HG03108 (cell line): ENCODE measurements around the gene SFSWAP.
"Not testable (repeated sequence)": the region's sequence is repeated elsewhere in the genome, so short reads cannot be mapped to it uniquely, and the experiment has no call there.

ENCODE experiments used
- ATAC-seq: cut with Tn5 transposase; IDR thresholded peaks from one replicate; pipeline ENCODE4 v1.9.1; 2021; ENCODE audit warnings: moderate library complexity; ENCODE audit not compliant: unreplicated experiment

Gene SFSWAP

DNA sequence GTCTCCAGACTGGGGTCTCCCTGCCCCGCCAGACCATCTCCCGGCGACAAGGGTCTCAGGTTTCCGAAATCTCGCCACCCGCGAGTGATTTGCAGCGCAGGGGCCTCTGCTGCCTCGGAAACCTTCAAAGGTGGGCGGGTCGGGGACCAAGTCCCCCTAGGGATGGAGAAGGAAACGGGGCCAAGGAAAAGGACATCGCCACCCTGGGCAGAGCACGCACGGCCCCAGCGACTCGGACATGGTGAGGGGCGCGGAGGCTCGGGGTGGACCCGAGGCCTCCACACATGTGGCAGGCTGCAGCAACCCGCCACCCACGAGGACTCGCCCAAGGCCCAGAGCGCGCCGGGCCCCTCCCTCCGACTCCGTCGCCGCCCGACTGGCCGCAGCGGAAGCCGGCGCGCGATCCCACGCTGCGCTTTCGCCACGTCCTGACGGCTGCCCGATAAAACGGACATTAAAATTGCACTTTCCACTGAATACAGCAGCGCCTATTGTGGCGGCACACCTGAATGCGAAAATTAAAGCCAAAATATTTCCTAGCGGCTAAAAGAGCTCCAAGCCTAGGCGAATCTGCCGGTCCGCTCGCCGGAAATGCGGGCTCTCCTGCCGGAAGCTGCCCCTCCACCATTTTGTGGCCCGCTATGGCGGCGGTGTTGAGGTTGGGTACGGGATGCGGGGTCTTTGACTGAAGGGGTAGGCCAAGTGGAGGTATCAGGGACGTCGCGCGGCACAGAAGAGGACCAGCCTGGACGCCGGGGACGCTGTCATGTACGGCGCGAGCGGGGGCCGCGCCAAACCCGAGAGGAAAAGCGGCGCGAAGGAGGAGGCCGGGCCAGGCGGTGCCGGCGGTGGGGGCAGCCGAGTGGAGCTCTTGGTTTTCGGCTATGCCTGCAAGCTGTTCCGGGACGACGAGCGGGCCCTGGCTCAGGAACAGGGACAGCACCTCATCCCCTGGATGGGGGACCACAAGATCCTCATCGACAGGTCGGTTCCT lies at the start of gene SFSWAP:
TSS of gene SFSWAP (plus strand) at position 627 of the 994 bp plus-strand sequence. CDS start at position 767, 140 bp downstream.
- peak; percentile 86 for ATAC-seq

DNA sequence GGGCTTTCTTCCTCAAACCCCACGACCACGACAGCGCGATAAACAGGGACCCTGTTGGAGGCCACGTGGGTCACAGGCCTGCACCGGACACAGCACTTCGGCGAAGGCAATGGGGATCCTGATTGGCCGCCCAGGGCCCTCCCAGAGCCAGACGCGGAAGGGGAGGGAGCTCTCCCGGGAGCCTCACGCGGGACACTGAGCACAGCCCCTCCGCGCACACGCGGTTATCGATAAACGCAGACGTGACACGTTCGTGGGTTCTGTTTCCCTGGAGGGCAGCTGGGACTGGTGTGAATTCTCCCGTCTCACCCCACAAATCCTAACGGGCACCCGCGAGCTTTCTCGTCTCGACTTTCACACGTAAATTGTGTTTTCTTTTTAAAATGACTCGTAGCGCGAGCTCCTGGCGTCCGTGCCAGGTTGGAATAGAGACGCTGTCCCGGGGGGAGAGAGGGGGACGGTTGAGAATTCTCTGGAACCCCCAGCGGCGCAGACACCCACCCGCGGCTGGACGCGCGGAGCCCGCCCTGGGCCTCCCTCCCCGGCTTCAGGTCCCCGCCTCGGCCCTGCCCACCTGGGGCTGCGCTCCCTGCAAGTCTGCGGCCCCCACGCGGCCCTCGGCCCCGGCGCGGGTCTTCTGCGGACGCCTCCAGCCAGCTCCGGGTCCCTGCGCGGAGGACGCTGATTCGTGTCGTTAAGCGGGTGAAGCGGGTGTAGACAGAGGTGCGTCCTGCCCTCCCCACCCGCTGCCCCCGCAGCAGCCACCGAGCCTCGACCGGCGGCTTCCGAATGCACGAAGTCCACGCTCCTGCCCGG lies 49.5 kb upstream of the SFSWAP start:
- not testable (repeated sequence) for ATAC-seq

DNA sequence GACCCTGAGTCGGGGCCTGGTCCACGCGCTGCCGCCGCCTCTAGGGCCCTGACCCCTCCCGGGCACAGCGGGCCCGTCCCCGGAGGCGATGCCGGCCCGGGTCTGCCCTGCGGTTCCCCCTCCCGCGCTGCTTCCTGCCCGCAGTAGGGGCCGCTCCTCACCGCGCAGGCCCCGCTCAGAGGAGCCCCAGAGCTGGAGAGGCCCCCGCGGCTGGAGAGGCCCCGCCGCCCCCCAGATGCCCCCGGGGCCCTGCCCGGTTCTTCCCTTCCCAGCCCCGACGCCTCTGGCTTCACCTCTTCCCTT lies 49.0 kb upstream of the SFSWAP start:
- ATAC-seq = not testable (repeated sequence)

DNA sequence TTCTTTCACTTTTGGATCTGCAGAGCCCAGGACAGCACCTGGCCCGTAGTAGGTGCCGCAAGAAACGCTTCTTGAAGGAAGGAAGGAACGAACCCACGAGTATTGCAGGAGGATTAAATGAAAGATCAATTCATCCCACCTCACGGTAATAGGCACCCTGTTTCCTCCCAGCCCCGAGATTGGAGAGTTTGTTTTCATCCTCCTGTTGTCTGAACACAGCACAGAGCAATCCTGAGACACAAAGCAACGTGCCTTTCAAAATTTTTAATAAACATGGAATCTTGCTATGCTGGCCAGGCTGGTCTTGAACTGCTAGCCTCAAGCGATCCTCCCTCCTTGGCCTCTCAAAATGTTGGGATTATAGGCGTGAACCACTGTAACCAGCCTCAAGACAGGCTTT lies 48.5 kb upstream of the SFSWAP start:
- not testable (repeated sequence) for ATAC-seq

DNA sequence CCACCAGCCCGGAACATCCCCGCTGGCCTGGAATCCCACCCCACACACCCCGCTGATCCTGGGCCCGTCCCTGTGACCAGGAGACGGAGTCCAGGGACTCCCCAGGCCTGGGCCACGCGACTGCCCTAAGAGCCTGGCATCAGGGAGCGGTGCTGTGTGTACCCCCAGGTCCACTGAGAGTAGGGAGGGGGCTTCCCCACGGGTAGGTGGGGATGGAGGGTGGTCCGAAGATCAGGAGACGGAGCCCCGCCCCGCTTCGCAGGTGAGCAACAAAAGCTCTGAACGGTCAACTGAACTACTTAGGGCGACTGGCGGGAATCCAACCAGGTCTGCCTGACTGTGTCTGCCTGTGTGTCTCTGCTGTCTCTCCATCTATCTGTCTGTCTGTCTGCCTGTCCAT lies 45.2 kb upstream of the SFSWAP start:
- not testable (repeated sequence) for ATAC-seq

DNA sequence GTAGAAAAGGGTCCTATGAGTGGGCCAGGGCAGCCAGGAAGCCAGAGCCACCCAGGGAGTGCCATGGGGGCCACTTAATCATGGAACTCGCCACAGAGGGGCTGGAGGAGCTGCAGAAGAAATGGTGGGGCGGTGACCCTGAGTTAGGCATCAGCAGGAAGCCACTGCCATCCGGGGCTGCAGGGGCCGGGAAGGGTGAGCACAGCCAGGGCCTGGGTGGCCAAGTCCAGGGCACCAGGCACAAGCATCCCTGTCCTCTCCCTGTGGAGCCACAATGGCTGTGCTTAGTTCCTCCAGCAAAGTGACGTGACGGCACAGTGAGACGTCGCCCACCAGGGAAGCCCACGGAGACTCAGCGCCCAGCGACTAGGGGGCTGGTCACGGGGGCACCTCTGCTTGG lies 44.4 kb upstream of the SFSWAP start:
- ATAC-seq = not testable (repeated sequence)

DNA sequence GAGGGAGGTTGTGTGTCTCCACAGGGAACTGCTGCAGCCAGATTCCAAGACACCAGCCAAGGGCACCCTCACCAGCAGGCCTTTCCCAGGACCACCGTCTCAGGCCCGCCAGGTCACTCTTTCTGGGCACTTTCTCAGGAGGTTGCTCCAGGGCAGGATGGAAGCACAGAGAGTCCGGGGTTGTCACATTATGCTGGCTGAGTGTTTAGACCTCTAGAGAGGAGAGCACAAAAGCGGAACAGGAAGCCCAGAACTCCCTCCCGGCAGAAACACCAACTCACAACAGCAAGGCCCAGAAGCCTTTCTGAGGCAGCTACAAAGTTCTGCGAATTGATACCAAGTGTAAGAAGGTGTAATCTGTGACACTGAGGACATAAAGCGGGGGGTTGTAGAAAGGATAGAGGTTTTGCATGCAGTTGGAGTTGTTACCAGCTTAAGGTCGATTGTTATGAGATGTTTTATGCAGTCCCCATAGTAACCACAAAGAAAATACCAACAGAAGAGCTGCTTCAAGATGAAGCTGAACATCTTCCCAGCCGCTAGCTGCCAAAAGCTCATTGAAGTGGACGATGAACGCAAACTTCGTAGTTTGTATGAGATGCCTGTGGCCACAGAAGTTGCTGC lies 43.8 kb upstream of the SFSWAP start:
- ATAC-seq = not testable (repeated sequence)

DNA sequence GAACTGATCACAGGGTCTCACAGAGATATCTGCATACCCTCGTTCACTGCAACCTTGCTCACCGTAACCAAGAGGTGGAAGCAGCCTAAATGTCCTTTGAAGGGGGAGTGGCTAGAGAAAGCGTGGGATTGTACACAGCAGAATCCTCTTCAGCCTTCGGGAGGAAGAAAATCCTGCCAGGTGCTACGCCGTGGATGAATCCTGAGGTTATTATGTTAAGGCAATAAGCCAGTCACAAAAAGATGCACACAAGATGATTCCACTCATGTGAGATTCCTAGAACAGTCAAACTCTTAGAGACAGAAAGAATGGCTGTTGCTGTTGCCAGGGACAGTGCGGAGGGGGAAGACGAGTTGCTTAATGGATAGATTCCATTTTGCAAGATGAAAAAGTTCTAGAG lies 39.6 kb upstream of the SFSWAP start:
- no peak for ATAC-seq

DNA sequence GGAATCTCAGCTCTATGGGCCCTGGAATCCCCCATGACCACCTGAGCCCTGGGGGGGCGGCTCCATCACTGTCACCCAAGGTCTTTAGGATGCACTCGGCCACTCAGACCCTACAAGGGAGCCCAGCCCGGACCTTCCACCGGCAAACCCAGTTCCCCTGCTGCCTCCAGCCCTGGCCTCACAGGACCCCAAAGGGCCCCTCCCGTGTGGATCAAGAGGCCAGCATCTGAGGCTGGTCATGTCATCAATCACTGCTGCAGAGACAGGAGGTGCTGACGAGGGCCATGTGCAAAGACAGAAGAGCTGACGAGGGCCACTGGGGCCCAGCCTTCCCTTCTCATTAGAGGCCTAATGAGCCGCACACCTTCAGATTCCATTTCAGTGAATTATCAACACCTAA lies 39.0 kb upstream of the SFSWAP start:
- no peak for ATAC-seq

DNA sequence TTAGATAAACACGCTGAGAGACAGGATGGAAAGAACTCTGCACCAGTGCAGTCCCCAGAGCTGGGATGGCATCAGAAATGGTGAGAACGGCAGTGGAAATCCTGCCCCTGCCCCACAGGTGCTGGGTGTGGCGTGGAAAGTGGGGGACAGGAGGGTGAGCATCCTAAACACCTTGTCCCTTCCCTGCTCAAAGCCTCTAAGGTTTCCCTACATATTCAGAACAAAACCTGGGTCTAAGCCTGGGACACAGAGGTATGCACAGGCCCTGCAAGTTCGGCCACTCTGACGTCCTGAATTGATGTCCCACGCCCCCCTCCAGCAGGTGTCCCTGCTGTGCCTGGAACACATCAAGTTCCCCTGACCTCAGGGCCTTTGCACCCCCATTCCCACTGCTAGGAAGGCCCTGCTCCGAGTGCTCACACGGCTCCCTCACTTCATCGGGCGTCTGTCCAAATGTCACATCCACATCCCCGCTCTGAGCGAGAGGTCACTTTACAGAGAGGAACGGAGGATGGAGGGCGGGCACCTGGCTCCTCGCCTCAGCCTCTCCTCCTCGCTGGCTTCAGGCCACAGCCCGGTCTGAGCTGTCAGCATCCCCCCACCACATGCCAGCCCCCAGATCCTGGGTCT lies 38.5 kb upstream of the SFSWAP start:
- ATAC-seq = no peak

DNA sequence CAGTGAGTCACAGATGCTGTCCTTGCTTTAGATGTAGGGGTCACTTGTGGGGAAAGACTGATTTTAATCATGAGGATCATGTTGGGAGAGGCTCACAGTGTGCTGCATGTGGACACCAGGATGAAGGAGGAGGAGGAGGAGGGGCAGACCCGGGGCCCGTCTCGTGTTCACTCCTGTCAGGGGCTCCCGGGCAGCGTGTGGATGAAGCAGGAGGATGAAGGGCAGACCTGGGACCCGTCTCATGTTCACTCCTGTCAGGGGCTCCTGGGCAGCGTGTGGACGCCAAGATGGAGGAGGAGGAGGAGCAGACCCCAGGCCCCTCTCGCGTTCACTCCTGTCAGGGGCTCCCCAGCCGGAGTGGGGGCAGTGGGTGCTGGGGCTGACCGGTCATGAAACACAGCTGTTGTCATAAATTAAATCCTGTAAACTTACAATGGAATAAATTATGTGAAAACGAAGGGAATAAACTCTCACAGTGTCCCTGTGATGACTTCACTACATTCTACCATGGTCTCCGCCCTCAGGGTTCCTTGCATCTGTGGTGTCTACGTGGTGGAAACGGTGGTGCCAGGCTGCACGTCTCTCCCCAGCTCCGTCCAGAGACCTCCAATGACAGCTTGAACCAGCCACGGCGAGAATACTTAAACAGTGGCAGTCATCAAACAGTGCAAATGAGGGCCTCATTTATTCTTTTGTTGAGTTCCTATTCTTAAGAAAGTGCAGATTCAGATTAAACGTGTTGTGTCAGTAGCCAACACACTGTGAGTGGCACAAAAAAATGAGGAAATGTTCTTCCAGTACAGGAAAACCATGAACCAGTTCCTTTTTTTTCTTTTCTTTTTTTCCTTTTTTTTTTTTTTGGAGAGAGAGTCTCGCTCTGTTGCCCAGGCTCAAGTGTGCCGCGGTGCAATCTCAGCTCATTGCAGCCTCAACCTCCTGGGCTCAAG lies 37.7 kb upstream of the SFSWAP start:
- no peak for ATAC-seq

DNA sequence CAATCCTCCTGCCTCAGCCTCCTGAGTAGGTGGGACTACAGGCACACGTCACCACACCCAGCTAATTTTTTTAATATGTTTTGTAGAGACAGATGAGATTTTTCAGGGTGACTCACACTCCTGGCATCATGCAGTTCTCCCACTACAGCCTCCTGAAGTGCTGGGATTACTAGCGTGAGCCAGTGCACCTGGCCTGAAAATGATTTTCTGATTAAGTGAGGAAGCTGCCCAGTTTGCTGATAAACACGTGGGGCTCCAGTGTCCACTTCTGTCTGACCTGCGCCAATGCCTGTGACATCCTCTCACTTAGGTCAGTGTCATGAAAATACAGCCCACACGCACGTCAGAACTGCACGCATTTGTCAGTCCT lies 37.0 kb upstream of the SFSWAP start:
- ATAC-seq = no peak

DNA sequence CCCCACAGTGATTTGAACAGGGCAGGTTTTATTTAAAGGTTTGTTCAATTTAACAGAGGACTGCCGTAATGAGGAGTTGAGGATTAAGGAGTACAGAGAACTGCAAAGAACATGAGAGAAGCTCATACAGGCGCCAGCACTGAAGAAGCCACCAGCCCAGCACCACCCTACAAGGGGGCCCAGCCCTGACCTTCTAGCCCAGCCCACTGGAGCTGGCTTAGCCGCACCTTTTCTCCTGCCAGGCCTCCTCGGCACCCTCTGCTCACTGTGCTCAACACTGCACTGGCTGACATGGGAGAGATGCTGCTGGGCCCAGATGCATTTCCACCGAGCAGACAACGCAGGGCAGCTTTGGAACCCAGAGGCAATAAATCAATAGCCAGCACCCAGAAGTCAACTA lies 36.5 kb upstream of the SFSWAP start:
- no peak for ATAC-seq

DNA sequence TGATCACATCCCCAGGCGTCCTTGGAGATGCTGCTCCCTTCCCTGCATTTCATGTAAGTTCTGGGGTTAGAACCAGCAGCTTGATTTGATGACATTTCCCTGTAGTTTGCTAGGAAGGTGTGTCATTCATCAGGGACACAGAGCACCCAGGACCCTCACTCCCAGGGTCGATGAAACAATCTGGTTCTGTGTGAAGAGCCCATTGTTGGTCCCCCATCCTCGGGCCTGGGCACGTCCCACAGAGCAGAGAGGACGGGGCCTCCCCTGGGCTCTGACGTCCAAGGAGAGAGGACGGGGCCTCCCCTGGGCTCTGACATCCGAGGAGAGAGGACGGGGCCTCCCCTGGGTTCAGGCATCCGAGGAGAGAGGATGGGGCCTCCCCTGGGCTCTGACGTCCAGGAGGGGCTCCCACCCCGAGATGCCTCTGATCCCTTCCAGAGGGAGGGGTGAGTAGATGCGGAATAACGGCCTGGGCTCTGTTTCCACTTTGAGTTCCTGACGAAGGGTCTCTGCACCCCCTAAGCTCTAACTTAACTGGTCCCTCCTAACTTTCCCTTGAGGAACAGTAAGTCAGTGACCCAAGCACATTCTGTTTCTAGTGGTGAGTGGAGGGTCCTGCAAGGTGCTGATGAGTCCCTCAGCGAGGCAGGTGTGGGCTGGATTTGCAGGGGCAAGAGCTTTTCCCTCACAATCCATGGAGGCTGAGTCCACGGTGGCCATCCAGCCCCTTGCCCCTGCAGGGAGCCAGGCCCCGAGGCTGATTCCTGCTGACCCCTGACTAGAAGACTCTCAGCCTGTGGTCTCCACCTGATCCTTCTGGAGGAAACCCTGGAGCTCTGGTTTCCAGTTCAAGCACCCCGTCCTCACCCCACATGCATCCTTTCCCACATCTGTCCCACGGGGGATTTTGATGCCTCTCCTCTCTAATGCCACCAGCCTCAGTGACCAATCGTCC lies 35.5 kb upstream of the SFSWAP start:
- ATAC-seq = no peak

DNA sequence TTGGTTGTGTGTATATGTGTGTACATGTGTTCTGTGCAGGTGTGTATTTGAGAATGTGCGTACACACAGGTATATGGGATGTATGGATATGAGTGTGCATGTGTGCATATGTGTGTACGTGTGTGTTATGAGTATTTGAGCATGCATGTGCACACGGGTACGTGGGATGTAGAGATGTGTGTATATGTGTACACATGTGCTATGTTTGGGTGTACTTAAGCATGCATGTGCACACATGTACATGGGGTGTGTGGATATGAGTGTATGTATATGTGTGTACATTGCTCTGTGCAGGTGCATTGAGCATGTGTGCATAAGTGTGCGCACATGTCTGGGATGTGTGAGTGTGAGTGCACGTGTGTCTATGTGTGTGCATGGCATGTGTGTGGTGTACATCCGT lies 34.3 kb upstream of the SFSWAP start:
- ATAC-seq = no peak

DNA sequence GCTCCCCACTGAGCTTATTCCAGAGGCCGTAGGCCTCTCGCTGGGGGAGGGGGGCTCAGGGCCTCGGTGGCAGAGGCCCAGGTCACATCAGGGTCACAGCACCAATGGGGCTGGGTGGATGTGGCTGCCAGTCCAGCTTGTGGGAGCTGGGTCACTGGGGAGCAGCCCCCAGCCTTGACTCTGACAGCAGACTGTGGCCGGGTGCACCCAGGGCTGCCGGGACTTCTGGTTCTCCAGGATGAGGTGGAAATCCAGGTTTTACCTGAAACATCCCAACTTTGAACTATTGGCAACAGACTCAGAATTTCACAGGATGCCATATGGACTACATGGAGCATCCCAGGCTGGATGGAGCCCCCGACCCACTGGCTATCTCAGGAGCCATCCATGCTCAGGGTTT lies 33.8 kb upstream of the SFSWAP start:
- not testable (repeated sequence) for ATAC-seq

DNA sequence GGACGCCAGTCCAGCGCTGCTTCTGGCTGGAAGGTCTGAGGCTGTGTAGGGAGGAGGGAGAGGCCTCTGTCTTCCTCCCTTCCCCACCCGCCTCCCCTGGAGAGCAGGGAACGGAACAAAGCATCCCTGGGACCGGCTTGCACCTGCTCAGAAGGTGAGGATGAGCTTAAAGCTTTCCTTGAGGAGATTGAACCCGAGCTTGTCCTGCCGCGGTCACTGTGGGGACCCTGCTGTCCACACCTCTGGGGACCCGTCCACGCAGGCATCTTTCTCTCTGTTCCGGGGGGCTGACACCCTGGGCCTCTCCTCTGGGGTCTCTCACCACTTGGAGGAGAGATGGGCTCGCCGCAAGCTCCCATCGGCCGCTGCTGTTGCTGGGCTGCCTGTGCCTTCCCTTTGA lies 33.2 kb upstream of the SFSWAP start:
- no peak for ATAC-seq

DNA sequence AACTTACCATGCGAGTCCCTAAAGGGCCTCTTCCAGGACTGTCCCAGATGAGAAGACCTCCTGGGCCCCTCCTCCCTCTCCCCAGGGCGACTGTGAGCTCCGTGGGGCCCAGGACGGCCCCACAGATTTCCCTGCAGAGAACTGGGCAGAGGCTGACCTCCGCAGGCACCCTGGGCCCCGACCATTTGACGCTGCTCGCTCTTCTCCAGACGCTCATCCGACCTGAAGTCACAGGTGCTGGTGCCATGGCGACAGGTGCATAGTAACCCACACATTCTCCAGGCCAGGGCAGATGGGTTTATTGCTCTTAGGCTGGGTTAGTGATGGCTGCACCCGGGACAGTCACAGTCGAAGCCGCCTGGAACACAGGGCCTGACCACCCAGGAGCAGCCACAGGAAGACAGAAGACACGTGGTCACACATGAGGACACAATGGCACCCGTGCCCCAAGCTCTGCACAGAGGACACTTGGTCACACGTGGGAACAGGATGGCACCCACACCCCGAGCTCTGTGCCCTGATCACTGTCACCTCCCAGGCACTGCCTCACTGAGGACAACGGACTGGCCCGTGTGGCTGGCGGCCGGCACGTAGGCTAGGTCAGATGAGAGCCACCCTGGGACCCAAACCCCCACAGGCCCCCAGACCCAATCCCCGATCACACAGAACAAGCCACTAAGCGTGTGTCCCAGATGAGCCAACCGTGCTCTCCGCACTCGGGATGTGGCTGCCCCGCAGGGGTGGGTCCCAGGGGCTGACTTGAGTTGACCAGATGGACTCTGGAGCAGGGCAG lies 32.3 kb upstream of the SFSWAP start:
- not testable (repeated sequence) for ATAC-seq
